ENCODE measurements around the gene HIP1.
"Not testable (repeated sequence)": the region's sequence is repeated elsewhere in the genome, so short reads cannot be mapped to it uniquely, and the experiment has no call there.

HIP1 gene

DNA sequence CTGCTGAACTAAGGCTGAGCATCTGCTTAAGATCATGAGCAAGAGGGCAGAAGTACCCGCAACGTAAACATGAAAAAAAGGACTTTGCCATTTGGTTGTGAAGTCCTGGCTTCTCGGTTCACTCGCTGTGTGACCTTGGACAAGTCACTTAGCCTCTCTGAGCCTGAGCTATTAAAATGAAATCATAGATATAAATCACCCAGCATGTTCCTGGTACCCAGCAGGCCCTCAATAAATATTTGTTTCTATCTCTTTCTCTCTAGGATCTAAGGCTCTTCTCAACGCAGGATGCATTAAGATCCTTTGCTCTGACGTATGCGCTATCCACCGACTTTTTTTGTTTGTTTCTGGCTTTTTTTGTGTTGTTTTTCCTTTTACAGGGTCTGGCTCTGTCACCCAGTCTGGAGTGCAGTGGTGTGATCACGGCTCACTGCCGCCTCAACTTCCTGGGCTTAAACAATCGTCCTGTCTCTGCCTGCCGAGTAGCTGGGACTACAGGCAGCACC lies 6.7 kb downstream of the HIP1 start:
- Histone ChIP-seq H3K27me3 (ENCODE audit: insufficient read depth, low read length) (no peaks in the 10 kb centered on the region; the same call in 1 of the 2 replicates), H3K4me3 (ENCODE audit: low read depth, low read length, poor library complexity, severe bottlenecking) (no peak overlapping the region), H3K4me2 (ENCODE audit: low read length) (no peak overlapping the region), H3K9ac (ENCODE audit: low read length) (no peak overlapping the region), H3K4me1 (ENCODE audit: insufficient read depth, low read length, severe bottlenecking) (no peaks in the 10 kb centered on the region), H2AFZ (ENCODE audit: low read length) (no peak overlapping the region), H3K79me2 (ENCODE audit: insufficient read depth, low read length) (no peaks in the 10 kb centered on the region), H3K27ac (ENCODE audit: low read depth, low read length, poor library complexity, severe bottlenecking) (no peak overlapping the region), H3F3A (ENCODE audit: insufficient read depth, low read length) (no peaks in the 10 kb centered on the region), H3K9me2 (ENCODE audit: low read depth, low read length) (no peaks in the 10 kb centered on the region), H3K36me3 (ENCODE audit: insufficient read depth, low read length) (no peaks in the 10 kb centered on the region), H3K9me3 (ENCODE audit: low read length) (no peaks in the 10 kb centered on the region), H4K20me1 (ENCODE audit: insufficient read depth, low read length) (no peaks in the 10 kb centered on the region)
- no peak for TF ChIP-seq EZH2 (IDR thresholded peaks at IDR 0.05; ENCODE audit: borderline replicate concordance, low read length)
- TF ChIP-seq, protein P1, sequence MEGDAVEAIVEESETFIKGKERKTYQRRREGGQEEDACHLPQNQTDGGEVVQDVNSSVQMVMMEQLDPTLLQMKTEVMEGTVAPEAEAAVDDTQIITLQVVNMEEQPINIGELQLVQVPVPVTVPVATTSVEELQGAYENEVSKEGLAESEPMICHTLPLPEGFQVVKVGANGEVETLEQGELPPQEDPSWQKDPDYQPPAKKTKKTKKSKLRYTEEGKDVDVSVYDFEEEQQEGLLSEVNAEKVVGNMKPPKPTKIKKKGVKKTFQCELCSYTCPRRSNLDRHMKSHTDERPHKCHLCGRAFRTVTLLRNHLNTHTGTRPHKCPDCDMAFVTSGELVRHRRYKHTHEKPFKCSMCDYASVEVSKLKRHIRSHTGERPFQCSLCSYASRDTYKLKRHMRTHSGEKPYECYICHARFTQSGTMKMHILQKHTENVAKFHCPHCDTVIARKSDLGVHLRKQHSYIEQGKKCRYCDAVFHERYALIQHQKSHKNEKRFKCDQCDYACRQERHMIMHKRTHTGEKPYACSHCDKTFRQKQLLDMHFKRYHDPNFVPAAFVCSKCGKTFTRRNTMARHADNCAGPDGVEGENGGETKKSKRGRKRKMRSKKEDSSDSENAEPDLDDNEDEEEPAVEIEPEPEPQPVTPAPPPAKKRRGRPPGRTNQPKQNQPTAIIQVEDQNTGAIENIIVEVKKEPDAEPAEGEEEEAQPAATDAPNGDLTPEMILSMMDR (IDR thresholded peaks at IDR 0.05; ENCODE audit: low read length) = no peak

DNA sequence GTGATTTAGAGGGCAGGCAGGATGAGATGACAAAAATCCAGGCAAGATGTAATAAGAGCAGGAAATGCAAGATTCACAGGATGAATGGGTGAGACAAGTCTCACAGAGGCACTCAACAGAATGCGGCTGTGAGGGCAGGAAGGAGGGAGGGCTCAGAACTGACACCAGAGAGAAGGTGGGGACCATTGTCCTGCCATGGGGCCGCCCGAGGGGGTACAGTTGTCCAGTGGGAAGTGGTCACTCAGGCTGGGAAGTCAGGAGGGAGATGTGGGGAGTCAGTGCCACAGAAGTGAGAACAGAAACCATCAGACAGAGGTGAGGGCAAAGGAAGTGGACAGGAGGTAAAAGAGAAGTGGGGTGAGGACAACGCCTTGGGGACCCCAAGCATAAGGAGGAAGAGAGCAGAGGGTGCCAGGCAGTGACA lies 8.9 kb downstream of the HIP1 start:
- Histone ChIP-seq H3K4me1 (ENCODE audit: insufficient read depth, low read length, severe bottlenecking) (no peaks in the 10 kb centered on the region), H3K9me3 (ENCODE audit: low read length) (no peaks in the 10 kb centered on the region), H3K9me2 (ENCODE audit: low read depth, low read length) (no peaks in the 10 kb centered on the region), H3K79me2 (ENCODE audit: insufficient read depth, low read length) (no peaks in the 10 kb centered on the region), H3K27me3 (ENCODE audit: insufficient read depth, low read length) (peaks cover under 1% of the 10 kb centered on the region), H3K4me3 (ENCODE audit: low read depth, low read length, poor library complexity, severe bottlenecking) (no peak overlapping the region), H3K9ac (ENCODE audit: low read length) (no peak overlapping the region), H3F3A (ENCODE audit: insufficient read depth, low read length) (no peaks in the 10 kb centered on the region), H3K36me3 (ENCODE audit: insufficient read depth, low read length) (no peaks in the 10 kb centered on the region), H2AFZ (ENCODE audit: low read length) (no peak overlapping the region), H3K27ac (ENCODE audit: low read depth, low read length, poor library complexity, severe bottlenecking) (no peak overlapping the region), H4K20me1 (ENCODE audit: insufficient read depth, low read length) (no peaks in the 10 kb centered on the region), H3K4me2 (ENCODE audit: low read length) (no peak overlapping the region)
- TF ChIP-seq EZH2 (IDR thresholded peaks at IDR 0.05; ENCODE audit: borderline replicate concordance, low read length) = no peak
- TF ChIP-seq, protein P1 (IDR thresholded peaks at IDR 0.05; ENCODE audit: low read length) = no peak

DNA sequence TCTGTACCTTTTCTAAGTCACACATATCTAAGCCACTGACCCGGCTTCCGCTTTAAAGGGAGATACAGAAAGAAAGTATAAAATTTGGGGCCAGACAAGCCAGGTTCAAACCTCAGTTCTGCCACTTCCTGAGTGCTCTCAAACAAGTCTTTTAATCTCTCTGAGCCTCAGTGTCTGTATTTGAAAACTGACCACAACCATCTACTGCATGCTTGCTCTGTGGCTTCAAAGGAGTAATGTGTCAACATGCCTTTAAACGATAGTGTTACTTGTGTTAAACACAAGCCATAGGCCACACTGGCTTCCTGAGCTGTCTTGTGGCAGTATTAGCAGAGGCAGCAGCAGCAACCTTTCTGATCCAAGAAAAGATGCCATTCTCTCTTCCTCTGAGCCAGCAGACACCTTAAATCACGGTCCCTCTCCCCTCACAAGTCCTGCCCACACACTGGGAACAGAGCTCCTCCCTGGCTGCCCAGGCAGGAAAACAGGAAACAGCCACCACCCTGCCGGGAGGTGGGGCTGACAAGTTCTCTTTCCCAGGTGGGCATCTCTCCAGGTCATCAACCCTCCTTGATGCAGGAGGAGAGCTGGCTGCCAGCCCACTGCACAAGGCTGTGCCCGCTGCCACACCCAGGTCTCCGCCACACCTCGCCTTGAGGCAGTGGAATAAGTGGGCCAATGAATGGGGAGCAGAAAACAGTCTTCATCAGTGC lies 10.7 kb downstream of the HIP1 start:
- Histone ChIP-seq H3F3A (ENCODE audit: insufficient read depth, low read length) (no peaks in the 10 kb centered on the region), H3K9me3 (ENCODE audit: low read length) (no peaks in the 10 kb centered on the region), H4K20me1 (ENCODE audit: insufficient read depth, low read length) (no peaks in the 10 kb centered on the region), H3K27me3 (ENCODE audit: insufficient read depth, low read length) (peaks cover 6% of the 10 kb centered on the region), H2AFZ (ENCODE audit: low read length) (no peak overlapping the region), H3K27ac (ENCODE audit: low read depth, low read length, poor library complexity, severe bottlenecking) (no peak overlapping the region), H3K9me2 (ENCODE audit: low read depth, low read length) (no peaks in the 10 kb centered on the region), H3K4me2 (ENCODE audit: low read length) (no peak overlapping the region), H3K9ac (ENCODE audit: low read length) (no peak overlapping the region), H3K4me3 (ENCODE audit: low read depth, low read length, poor library complexity, severe bottlenecking) (no peak overlapping the region), H3K4me1 (ENCODE audit: insufficient read depth, low read length, severe bottlenecking) (no peaks in the 10 kb centered on the region), H3K36me3 (ENCODE audit: insufficient read depth, low read length) (no peaks in the 10 kb centered on the region), H3K79me2 (ENCODE audit: insufficient read depth, low read length) (no peaks in the 10 kb centered on the region)
- TF ChIP-seq EZH2 (IDR thresholded peaks at IDR 0.05; ENCODE audit: borderline replicate concordance, low read length) = no peak

DNA sequence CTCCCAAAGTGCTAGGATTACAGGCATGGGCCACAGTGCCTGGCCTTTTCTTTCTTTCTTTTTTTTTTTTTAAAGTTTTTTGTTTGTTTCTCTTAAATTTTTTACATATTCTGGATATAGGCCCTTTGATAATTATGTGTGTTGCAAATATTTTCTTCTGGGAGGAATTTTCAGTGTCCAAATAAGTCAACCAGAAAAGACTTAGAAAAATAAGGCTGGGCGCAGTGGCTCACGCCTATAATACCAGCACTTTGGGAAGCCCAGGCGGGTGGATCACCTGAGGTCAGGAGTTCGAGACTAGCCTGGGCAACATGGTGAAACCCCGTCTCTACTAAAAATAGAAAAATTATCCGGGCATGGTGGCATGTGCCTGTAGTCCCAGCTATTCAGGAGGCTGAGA lies 11.4 kb downstream of the HIP1 start:
- not testable (repeated sequence) for H3K9me3 ChIP-seq (ENCODE audit: low read length); H3K4me3 ChIP-seq (ENCODE audit: low read depth, low read length, poor library complexity, severe bottlenecking); H3K9me2 ChIP-seq (ENCODE audit: low read depth, low read length); H3K4me1 ChIP-seq (ENCODE audit: insufficient read depth, low read length, severe bottlenecking); H3K36me3 ChIP-seq (ENCODE audit: insufficient read depth, low read length); H2AFZ ChIP-seq (ENCODE audit: low read length); H4K20me1 ChIP-seq (ENCODE audit: insufficient read depth, low read length); H3F3A ChIP-seq (ENCODE audit: insufficient read depth, low read length); H3K27ac ChIP-seq (ENCODE audit: low read depth, low read length, poor library complexity, severe bottlenecking); H3K4me2 ChIP-seq (ENCODE audit: low read length); H3K9ac ChIP-seq (ENCODE audit: low read length); H3K27me3 ChIP-seq (ENCODE audit: insufficient read depth, low read length); H3K79me2 ChIP-seq (ENCODE audit: insufficient read depth, low read length)
